HG02973 (cell line): Measurements from ENCODE around the gene KLK15.

Source experiments
- ATAC-seq: cut with Tn5 transposase; IDR thresholded peaks from one replicate; pipeline ENCODE4 v1.9.1; 2021; ENCODE audit warnings: moderate library complexity; ENCODE audit not compliant: unreplicated experiment

The KLK15 gene

DNA sequence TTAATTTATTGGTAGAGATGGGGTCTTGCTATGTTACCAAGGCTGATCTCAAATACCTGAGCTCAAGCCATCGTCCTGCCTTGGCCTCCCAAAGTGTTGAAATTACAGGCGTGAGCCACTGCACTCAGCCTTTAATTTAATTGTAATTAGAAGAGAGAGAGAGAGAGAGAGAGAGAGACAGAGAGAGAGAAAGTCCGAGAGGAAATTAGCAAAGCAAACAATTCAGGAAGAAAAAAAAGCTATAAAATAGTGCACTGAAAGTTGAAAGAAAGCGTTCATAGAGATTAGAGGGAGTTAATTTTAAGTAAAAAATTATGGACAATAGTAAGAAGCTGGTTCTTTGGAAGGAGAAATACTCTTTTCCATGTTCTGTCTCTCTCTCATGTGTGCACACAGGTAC, 56.1 kb downstream of the KLK15 start:
- ATAC-seq: no peak

DNA sequence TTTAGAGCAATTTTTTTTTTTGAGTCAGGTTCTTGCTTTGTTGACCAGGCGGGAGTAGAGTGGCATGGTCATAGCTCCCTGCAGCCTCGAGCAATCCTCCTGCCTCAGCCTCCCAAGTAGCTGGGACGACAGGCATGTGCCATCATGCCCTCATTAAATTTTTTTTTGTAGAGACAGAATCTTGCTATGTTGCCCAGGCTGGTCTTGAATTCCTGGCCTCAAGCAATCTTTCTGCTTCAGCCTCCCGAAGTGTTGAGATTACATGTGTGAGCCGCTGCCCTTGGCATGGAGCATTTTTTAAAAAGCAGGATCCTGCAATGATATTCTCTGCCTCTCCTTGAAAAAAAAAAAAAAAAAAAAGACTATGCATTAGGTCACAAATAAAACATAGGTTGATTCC, 57.2 kb downstream of the KLK15 start:
- ATAC-seq: no peak
